Karpas-422 (cell line): ENCODE measurements around the gene TCTA. TPM values are rescaled to one million over a fixed set of nuclear protein-coding genes. Genes with fewer than 3 reads are reported as not detected.
"Not testable (repeated sequence)": the region's sequence is repeated elsewhere in the genome, so short reads cannot be mapped to it uniquely, and the experiment has no call there.

Experiments used
- DNase-seq: peaks from one replicate; pipeline ENCODE4 v3.0.0-alpha.2; 2015
- H2AFZ ChIP-seq: fragments of 200-600 bp; sonication (generic); 2 replicates; pipeline ENCODE4 v1.6.1; 2014; ENCODE audit warnings: antibody characterized with exemption, low read length, mixed read lengths
- H3K27ac ChIP-seq: fragments of 200-600 bp; sonication (generic); 2 replicates; pipeline ENCODE4 v1.5.1; 2014; ENCODE audit warnings: mild to moderate bottlenecking, low read length, moderate library complexity
- H3K27me3 ChIP-seq: fragments of 200-600 bp; sonication (generic); 2 replicates; pipeline ENCODE4 v1.6.1; 2014; ENCODE audit warnings: low read length, mixed read lengths
- H3K36me3 ChIP-seq: fragments of 200-600 bp; sonication (generic); 2 replicates; pipeline ENCODE4 v1.6.1; 2014; ENCODE audit warnings: low read length, mixed read lengths; ENCODE audit not compliant: insufficient read depth
- H3K4me1 ChIP-seq: fragments of 200-600 bp; sonication (generic); 2 replicates; pipeline ENCODE4 v1.6.1; 2014; ENCODE audit warnings: mild to moderate bottlenecking, low read length, mixed read lengths
- H3K4me2 ChIP-seq: fragments of 200-600 bp; sonication (generic); 2 replicates; pipeline ENCODE4 v1.6.1; 2014; ENCODE audit warnings: low read length, low read depth, mild to moderate bottlenecking; ENCODE audit not compliant: poor library complexity, severe bottlenecking
- H3K4me3 ChIP-seq: fragments of 200-600 bp; sonication (generic); 2 replicates; pipeline ENCODE4 v1.5.1; 2014; ENCODE audit warnings: mild to moderate bottlenecking, antibody characterized with exemption, low read length, mixed read lengths
- H3K79me2 ChIP-seq: fragments of 200-600 bp; sonication (generic); 2 replicates; pipeline ENCODE4 v1.6.1; 2014; ENCODE audit warnings: mild to moderate bottlenecking, low read length, mixed read lengths
- H3K9ac ChIP-seq: fragments of 200-600 bp; sonication (generic); 2 replicates; pipeline ENCODE4 v1.6.0; 2014; ENCODE audit warnings: low read length
- H3K9me2 ChIP-seq: fragments of 200-600 bp; sonication (generic), shearing (Covaris generic); replicated peaks from 2 replicates; pipeline ENCODE4 v1.6.0; 2014; ENCODE audit warnings: mild to moderate bottlenecking, low read length, moderate library complexity; ENCODE audit not compliant: insufficient read depth
- H3K9me3 ChIP-seq: fragments of 300-700, 200-600 bp; sonication (generic); 2 replicates; pipeline ENCODE4 v1.6.1; 2014; ENCODE audit warnings: low read length, mixed read lengths
- H4K20me1 ChIP-seq: fragments of 200-600 bp; sonication (generic); 2 replicates; pipeline ENCODE4 v1.6.1; 2014; ENCODE audit warnings: mild to moderate bottlenecking, antibody characterized with exemption, low read length, low read depth; ENCODE audit not compliant: insufficient read depth
- total RNA-seq: library from RNA; depleted of rRNA; stranded (reverse); fragments of >200 nt; shearing (Covaris generic); gene quantifications from 2 replicates; pipeline ENCODE4 v1.2.3, GENCODE V29; 2014; ENCODE audit warnings: low replicate concordance

The TCTA gene
- total RNA-seq, 1 experiment from 2014 or later, result 17.2 TPM

GRCh38 chr3:49403891-49404290, 8.3 kb upstream of the TCTA start:
- Histone ChIP-seq H3K27ac (no peak overlapping the region), H3K9ac (no peak overlapping the region), H2AFZ (no peak overlapping the region), H3K4me1 (peaks cover 7% of the 10 kb centered on the region), H3K9me2 (no peaks in the 10 kb centered on the region), H3K79me2 (peaks cover 98% of the 10 kb centered on the region), H3K36me3 (peaks cover 27% of the 10 kb centered on the region), H3K27me3 (no peaks in the 10 kb centered on the region), H4K20me1 (peaks cover 66% of the 10 kb centered on the region), H3K9me3 (no peaks in the 10 kb centered on the region), H3K4me3 (no peak overlapping the region), H3K4me2 (no peak overlapping the region)
- DNase-seq, result no peak

GRCh38 chr3:49405570-49405969, 6.7 kb upstream of the TCTA start:
- H3K9me3 ChIP-seq, H3K27me3 ChIP-seq, H3K9ac ChIP-seq, H3K4me2 ChIP-seq, H3K4me3 ChIP-seq, H2AFZ ChIP-seq, DNase-seq, H3K9me2 ChIP-seq, H3K27ac ChIP-seq: not testable (repeated sequence)
- H3K36me3 ChIP-seq, result peaks cover 23% of the 10 kb centered on the region
- peaks cover 63% of the 10 kb centered on the region for H4K20me1 ChIP-seq
- peaks cover 98% of the 10 kb centered on the region for H3K79me2 ChIP-seq
- peaks cover 19% of the 10 kb centered on the region for H3K4me1 ChIP-seq

- Histone ChIP-seq H3K9me3 (no peaks in the 10 kb centered on the region), H2AFZ (no peak overlapping the region), H3K36me3 (peaks cover 20% of the 10 kb centered on the region), H3K27me3 (no peaks in the 10 kb centered on the region), H3K4me2 (no peak overlapping the region), H3K27ac (no peak overlapping the region), H3K4me3 (no peak overlapping the region), H3K79me2 (peaks cover 98% of the 10 kb centered on the region), H3K9ac (no peak overlapping the region), H3K4me1 (peaks cover 14% of the 10 kb centered on the region), H4K20me1 (peaks cover 58% of the 10 kb centered on the region), H3K9me2 (no peaks in the 10 kb centered on the region)
- DNase-seq, result no peak
Measured at GRCh38 chr3:49406571-49407565, 5.4 kb upstream of the TCTA start.

- Histone ChIP-seq H3K79me2 (peaks cover 81% of the 10 kb centered on the region), H3K4me2 (peak overlapping the region; percentile 81), H3K9me3 (no peaks in the 10 kb centered on the region), H3K27ac (peak overlapping the region; percentile 71; the same call in 1 of the 2 replicates), H3K27me3 (no peaks in the 10 kb centered on the region), H3K36me3 (peaks cover 9% of the 10 kb centered on the region; the same call in 1 of the 2 replicates), H3K4me1 (peaks cover 24% of the 10 kb centered on the region), H4K20me1 (peaks cover 46% of the 10 kb centered on the region), H3K9me2 (no peaks in the 10 kb centered on the region), H3K4me3 (peak overlapping the region; percentile 74), H3K9ac (peak overlapping the region; percentile 93), H2AFZ (no peak overlapping the region)
- no peak for DNase-seq
Measured at GRCh38 chr3:49410066-49410845, 2.0 kb upstream of the TCTA start.

GRCh38 chr3:49410846-49411534, 1.2 kb upstream of the TCTA start:
- H3K9me3 ChIP-seq, result no peaks in the 10 kb centered on the region
- H3K4me2 ChIP-seq, result peak overlapping the region; percentile 81
- H3K4me1 ChIP-seq, result peaks cover 31% of the 10 kb centered on the region
- peak overlapping the region; percentile 93 for H3K9ac ChIP-seq
- peaks cover 73% of the 10 kb centered on the region for H3K79me2 ChIP-seq
- peaks cover 40% of the 10 kb centered on the region for H4K20me1 ChIP-seq
- H3K36me3 ChIP-seq, result peaks cover 2% of the 10 kb centered on the region; the same call in 1 of the 2 replicates
- no peaks in the 10 kb centered on the region for H3K27me3 ChIP-seq
- no peak overlapping the region for H2AFZ ChIP-seq
- peak; percentile 79 for DNase-seq
- H3K4me3 ChIP-seq, result peak overlapping the region; percentile 74
- peak overlapping the region; percentile 71; the same call in 1 of the 2 replicates for H3K27ac ChIP-seq
- H3K9me2 ChIP-seq, result no peaks in the 10 kb centered on the region

- H3K4me2 ChIP-seq, result peak overlapping the region; percentile 81
- no peak for DNase-seq
- H3K9ac ChIP-seq, result peak overlapping the region; percentile 93
- H3K4me3 ChIP-seq, result peak overlapping the region; percentile 74
- no peak overlapping the region for H2AFZ ChIP-seq
- no peaks in the 10 kb centered on the region for H3K9me2 ChIP-seq
- no peaks in the 10 kb centered on the region for H3K36me3 ChIP-seq
- H4K20me1 ChIP-seq, result peaks cover 34% of the 10 kb centered on the region
- H3K27ac ChIP-seq, result peak overlapping the region; percentile 71; the same call in 1 of the 2 replicates
- H3K9me3 ChIP-seq, result no peaks in the 10 kb centered on the region
- peaks cover 36% of the 10 kb centered on the region for H3K4me1 ChIP-seq
- no peaks in the 10 kb centered on the region for H3K27me3 ChIP-seq
- peaks cover 68% of the 10 kb centered on the region for H3K79me2 ChIP-seq
Measured at GRCh38 chr3:49411535-49411967, 672 bp upstream of the TCTA start.

- Histone ChIP-seq H3K9ac (peak overlapping the region; percentile 91), H3K9me2 (no peaks in the 10 kb centered on the region), H3K4me2 (peak overlapping the region; percentile 90), H4K20me1 (peaks cover 22% of the 10 kb centered on the region), H2AFZ (no peak overlapping the region), H3K36me3 (no peaks in the 10 kb centered on the region), H3K27me3 (no peaks in the 10 kb centered on the region), H3K79me2 (peaks cover 55% of the 10 kb centered on the region), H3K4me3 (peak overlapping the region; percentile 88), H3K9me3 (no peaks in the 10 kb centered on the region), H3K4me1 (peaks cover 41% of the 10 kb centered on the region), H3K27ac (peak overlapping the region; percentile 32)
- DNase-seq, result no peak
Measured at GRCh38 chr3:49412632-49413337, 562 bp downstream of the TCTA start.
